ENCODE data around the gene OR2J1.

The OR2J1 gene

DNA sequence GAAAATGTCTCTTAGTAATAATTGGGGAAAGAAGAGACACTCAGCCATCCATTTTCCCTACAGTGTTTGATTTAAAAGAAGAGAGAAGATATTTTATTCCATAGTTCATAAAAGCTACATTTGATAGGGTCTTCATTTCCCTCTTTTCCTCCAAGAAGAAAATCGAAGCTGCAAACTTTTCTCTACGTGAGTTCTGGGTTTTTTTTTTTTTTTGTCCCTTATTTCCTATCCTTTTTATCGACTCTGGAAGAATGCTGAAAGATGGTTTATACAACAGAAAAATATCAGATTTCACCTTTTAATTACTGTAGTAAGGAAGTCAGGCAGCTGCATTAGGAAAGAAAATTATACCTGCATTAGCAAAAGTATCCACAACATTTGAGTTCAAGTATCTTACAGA is at the start of gene OR2J1:
Gene OR2J1, plus strand, starts transcription at position 301 of the 400 bp plus-strand sequence. CDS start 1,453 bp downstream, outside the sequence.
- no peaks in the 10 kb centered on the region for H3K36me3 ChIP-seq (ENCODE audit: control insufficient read depth in 2 of 2, insufficient read depth in 2 of 2, low read length in 2 of 2)
- no peaks in the 10 kb centered on the region for H3K9me3 ChIP-seq (ENCODE audit: control insufficient read depth in 2 of 2, low read length in 2 of 2)
- H3K27ac ChIP-seq (ENCODE audit: low read depth in 2 of 2, low read length in 2 of 2) = no peak within 1 kb of the TSS
- no peaks in the 10 kb centered on the region for H3K27me3 ChIP-seq (ENCODE audit: control insufficient read depth in 2 of 2, insufficient read depth in 2 of 2, low read length in 2 of 2)
- no peak within 1 kb of the TSS for H3K9ac ChIP-seq (ENCODE audit: low read depth in 1 of 2, low read length in 2 of 2)
- H3K4me1 ChIP-seq (ENCODE audit: control insufficient read depth in 2 of 2, insufficient read depth in 2 of 2, low read length in 2 of 2) = no peaks in the 10 kb centered on the region
- no peak within 1 kb of the TSS for H3K4me3 ChIP-seq (ENCODE audit: low read length in 2 of 2)

DNA sequence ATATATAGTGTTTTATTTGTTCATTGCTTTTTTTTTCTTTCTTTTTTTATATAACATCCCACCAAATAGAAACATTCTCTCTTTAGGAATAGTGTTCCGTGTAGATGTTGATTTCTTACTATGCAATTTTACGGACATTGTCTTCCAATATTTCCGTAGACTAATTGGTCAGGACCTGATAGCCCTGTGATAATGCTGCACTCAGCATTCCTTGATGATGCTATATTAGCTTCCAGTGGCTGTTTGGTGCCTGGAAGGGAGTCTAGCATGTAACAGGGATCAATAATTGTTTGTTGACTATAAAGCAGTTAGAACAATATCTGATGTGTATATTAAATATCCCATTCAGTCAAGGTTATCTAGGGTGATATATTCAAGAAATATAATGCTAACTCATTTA is 47.6 kb upstream of the OR2J1 start:
- peaks cover 0 to 4% of the 10 kb centered on the region in 2 donors for H3K9me3 ChIP-seq (ENCODE audit: control insufficient read depth in 2 of 2, low read length in 2 of 2)
- H3K4me1 ChIP-seq (ENCODE audit: control insufficient read depth in 2 of 2, insufficient read depth in 2 of 2, low read length in 2 of 2) = no peaks in the 10 kb centered on the region
- no peaks in the 10 kb centered on the region for H3K36me3 ChIP-seq (ENCODE audit: control insufficient read depth in 2 of 2, insufficient read depth in 2 of 2, low read length in 2 of 2)
- H3K27me3 ChIP-seq (ENCODE audit: control insufficient read depth in 2 of 2, insufficient read depth in 2 of 2, low read length in 2 of 2) = no peaks in the 10 kb centered on the region
- H3K9ac ChIP-seq (ENCODE audit: low read depth in 1 of 2, low read length in 2 of 2) = no peak overlapping the region
- no peak overlapping the region for H3K27ac ChIP-seq (ENCODE audit: low read depth in 2 of 2, low read length in 2 of 2)
- no peak overlapping the region for H3K4me3 ChIP-seq (ENCODE audit: low read length in 2 of 2)

DNA sequence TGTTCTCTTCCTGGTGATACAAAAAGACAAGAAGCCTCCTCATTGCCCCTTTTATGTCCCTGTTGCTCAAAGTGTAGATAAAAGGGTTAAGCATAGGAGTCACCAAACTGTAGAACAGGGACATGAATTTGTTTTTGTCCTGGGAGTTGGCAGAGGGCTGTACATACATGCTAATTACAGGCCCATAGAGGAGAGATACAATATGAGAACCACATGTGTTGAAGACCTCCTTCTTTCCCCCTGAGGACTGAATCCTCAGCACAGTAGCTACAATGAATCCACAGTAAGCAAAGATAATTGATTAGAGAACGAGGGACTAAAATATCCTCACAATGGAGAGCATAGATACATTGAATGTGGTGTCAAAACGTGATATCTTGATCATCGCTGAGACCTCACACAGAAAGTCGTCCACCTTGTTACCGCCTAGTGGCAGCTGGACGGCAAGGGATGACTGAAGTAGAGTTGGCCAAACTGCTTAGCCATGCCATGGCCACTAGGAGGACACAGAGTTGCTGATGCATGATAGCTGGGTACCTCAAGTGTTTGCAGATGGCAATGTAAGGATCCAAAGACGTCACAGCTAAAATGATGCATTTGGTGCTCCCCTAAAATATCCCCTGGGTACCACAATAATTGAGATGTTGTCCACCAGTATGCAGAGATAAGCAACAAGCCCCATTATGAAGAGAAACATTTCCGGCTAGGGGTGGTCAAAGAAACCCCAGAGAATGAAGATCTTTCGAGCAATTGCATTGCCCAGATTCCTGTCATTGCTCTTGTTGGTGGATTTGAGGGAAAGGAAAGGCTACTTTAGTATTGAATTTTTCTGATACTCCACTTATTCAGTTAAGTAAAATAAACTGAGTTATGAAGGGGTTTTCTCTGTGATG is 27.2 kb upstream of the OR2J1 start:
- no peak overlapping the region for H3K4me3 ChIP-seq (ENCODE audit: low read length in 2 of 2)
- H3K9ac ChIP-seq (ENCODE audit: low read depth in 1 of 2, low read length in 2 of 2) = no peak overlapping the region
- H3K9me3 ChIP-seq (ENCODE audit: control insufficient read depth in 2 of 2, low read length in 2 of 2) = no peaks in the 10 kb centered on the region
- H3K27me3 ChIP-seq (ENCODE audit: control insufficient read depth in 2 of 2, insufficient read depth in 2 of 2, low read length in 2 of 2) = no peaks in the 10 kb centered on the region
- no peaks in the 10 kb centered on the region for H3K4me1 ChIP-seq (ENCODE audit: control insufficient read depth in 2 of 2, insufficient read depth in 2 of 2, low read length in 2 of 2)
- no peak overlapping the region for H3K27ac ChIP-seq (ENCODE audit: low read depth in 2 of 2, low read length in 2 of 2)
- H3K36me3 ChIP-seq (ENCODE audit: control insufficient read depth in 2 of 2, insufficient read depth in 2 of 2, low read length in 2 of 2) = no peaks in the 10 kb centered on the region

GRCh38 chr6:29079203-29079602 is 20.1 kb upstream of the OR2J1 start:
- H3K4me1 ChIP-seq (ENCODE audit: control insufficient read depth in 2 of 2, insufficient read depth in 2 of 2, low read length in 2 of 2) = no peaks in the 10 kb centered on the region
- no peak overlapping the region for H3K27ac ChIP-seq (ENCODE audit: low read depth in 2 of 2, low read length in 2 of 2)
- no peaks in the 10 kb centered on the region for H3K27me3 ChIP-seq (ENCODE audit: control insufficient read depth in 2 of 2, insufficient read depth in 2 of 2, low read length in 2 of 2)
- no peak overlapping the region for H3K4me3 ChIP-seq (ENCODE audit: low read length in 2 of 2)
- H3K9me3 ChIP-seq (ENCODE audit: control insufficient read depth in 2 of 2, low read length in 2 of 2) = no peaks in the 10 kb centered on the region
- no peak overlapping the region for H3K9ac ChIP-seq (ENCODE audit: low read depth in 1 of 2, low read length in 2 of 2)
- H3K36me3 ChIP-seq (ENCODE audit: control insufficient read depth in 2 of 2, insufficient read depth in 2 of 2, low read length in 2 of 2) = no peaks in the 10 kb centered on the region

DNA sequence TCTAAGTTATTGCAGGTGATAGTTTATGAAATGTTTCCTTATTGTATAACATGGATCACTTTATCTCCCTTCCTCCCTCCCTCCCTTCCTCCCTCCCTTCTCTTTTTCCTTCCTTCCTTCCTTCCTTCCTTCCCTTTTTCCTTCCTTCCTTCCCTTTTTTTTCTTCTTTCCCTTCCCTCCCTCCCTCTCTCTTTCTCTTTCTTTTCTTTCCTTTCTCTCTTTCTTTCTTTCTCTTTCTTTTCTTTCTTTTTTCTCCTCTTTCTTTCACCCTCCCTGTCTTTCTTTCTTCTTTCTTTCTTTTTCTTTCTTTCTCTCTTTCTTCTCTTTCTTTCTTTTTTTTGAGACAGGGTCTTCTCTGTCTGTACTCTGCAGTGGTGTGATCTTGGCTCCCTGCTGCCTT is 18.0 kb upstream of the OR2J1 start:
- Histone ChIP-seq H3K27me3 (ENCODE audit: control insufficient read depth in 2 of 2, insufficient read depth in 2 of 2, low read length in 2 of 2) (no peaks in the 10 kb centered on the region), H3K27ac (ENCODE audit: low read depth in 2 of 2, low read length in 2 of 2) (no peak overlapping the region), H3K9ac (ENCODE audit: low read depth in 1 of 2, low read length in 2 of 2) (no peak overlapping the region), H3K4me1 (ENCODE audit: control insufficient read depth in 2 of 2, insufficient read depth in 2 of 2, low read length in 2 of 2) (no peaks in the 10 kb centered on the region), H3K36me3 (ENCODE audit: control insufficient read depth in 2 of 2, insufficient read depth in 2 of 2, low read length in 2 of 2) (no peaks in the 10 kb centered on the region), H3K9me3 (ENCODE audit: control insufficient read depth in 2 of 2, low read length in 2 of 2) (no peaks in the 10 kb centered on the region), H3K4me3 (ENCODE audit: low read length in 2 of 2) (no peak overlapping the region)

- no peak overlapping the region for H3K27ac ChIP-seq (ENCODE audit: low read depth in 2 of 2, low read length in 2 of 2)
- H3K9me3 ChIP-seq (ENCODE audit: control insufficient read depth in 2 of 2, low read length in 2 of 2) = no peaks in the 10 kb centered on the region
- H3K9ac ChIP-seq (ENCODE audit: low read depth in 1 of 2, low read length in 2 of 2) = no peak overlapping the region
- no peaks in the 10 kb centered on the region for H3K4me1 ChIP-seq (ENCODE audit: control insufficient read depth in 2 of 2, insufficient read depth in 2 of 2, low read length in 2 of 2)
- H3K4me3 ChIP-seq (ENCODE audit: low read length in 2 of 2) = no peak overlapping the region
- H3K27me3 ChIP-seq (ENCODE audit: control insufficient read depth in 2 of 2, insufficient read depth in 2 of 2, low read length in 2 of 2) = no peaks in the 10 kb centered on the region
- H3K36me3 ChIP-seq (ENCODE audit: control insufficient read depth in 2 of 2, insufficient read depth in 2 of 2, low read length in 2 of 2) = no peaks in the 10 kb centered on the region
Observed at GRCh38 chr6:29082457-29082856, 16.8 kb upstream of the OR2J1 start.

DNA sequence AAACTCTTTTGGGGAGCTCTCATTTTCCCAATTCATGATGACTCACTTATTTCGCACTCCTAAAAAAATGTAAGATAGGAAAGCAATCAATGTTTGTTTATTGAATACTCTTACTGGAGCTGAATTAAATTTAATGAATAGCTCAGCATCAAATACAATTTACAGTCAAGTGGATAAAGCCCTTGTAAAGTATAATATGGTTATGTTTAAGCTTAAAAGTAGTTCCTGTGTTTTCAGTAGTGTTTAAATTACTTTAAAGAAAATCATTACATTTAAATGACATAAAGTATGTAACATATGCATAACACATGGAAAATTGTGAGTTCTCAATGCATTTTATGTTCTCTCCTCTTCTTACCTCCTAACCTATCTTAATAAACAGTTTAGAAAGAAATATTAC is 12.1 kb upstream of the OR2J1 start, which contains the start of gene OR2B3:
Gene OR2B3, minus strand, starts transcription at position 101 of the 400 bp plus-strand sequence. Its CDS starts 65 bp downstream, at position 36.
- Histone ChIP-seq H3K9me3 (ENCODE audit: control insufficient read depth in 2 of 2, low read length in 2 of 2) (no peaks in the 10 kb centered on the region), H3K4me3 (ENCODE audit: low read length in 2 of 2) (no peak within 1 kb of the TSS), H3K36me3 (ENCODE audit: control insufficient read depth in 2 of 2, insufficient read depth in 2 of 2, low read length in 2 of 2) (no peaks in the 10 kb centered on the region), H3K4me1 (ENCODE audit: control insufficient read depth in 2 of 2, insufficient read depth in 2 of 2, low read length in 2 of 2) (no peaks in the 10 kb centered on the region), H3K27ac (ENCODE audit: low read depth in 2 of 2, low read length in 2 of 2) (no peak within 1 kb of the TSS), H3K9ac (ENCODE audit: low read depth in 1 of 2, low read length in 2 of 2) (no peak within 1 kb of the TSS), H3K27me3 (ENCODE audit: control insufficient read depth in 2 of 2, insufficient read depth in 2 of 2, low read length in 2 of 2) (no peaks in the 10 kb centered on the region)

- no peaks in the 10 kb centered on the region for H3K27me3 ChIP-seq (ENCODE audit: control insufficient read depth in 2 of 2, insufficient read depth in 2 of 2, low read length in 2 of 2)
- H3K27ac ChIP-seq (ENCODE audit: low read depth in 2 of 2, low read length in 2 of 2) = no peak overlapping the region
- no peak overlapping the region for H3K4me3 ChIP-seq (ENCODE audit: low read length in 2 of 2)
- H3K36me3 ChIP-seq (ENCODE audit: control insufficient read depth in 2 of 2, insufficient read depth in 2 of 2, low read length in 2 of 2) = no peaks in the 10 kb centered on the region
- H3K9ac ChIP-seq (ENCODE audit: low read depth in 1 of 2, low read length in 2 of 2) = no peak overlapping the region
- H3K4me1 ChIP-seq (ENCODE audit: control insufficient read depth in 2 of 2, insufficient read depth in 2 of 2, low read length in 2 of 2) = no peaks in the 10 kb centered on the region
- no peaks in the 10 kb centered on the region for H3K9me3 ChIP-seq (ENCODE audit: control insufficient read depth in 2 of 2, low read length in 2 of 2)
Observed at GRCh38 chr6:29092957-29093356, 6.3 kb upstream of the OR2J1 start.

DNA sequence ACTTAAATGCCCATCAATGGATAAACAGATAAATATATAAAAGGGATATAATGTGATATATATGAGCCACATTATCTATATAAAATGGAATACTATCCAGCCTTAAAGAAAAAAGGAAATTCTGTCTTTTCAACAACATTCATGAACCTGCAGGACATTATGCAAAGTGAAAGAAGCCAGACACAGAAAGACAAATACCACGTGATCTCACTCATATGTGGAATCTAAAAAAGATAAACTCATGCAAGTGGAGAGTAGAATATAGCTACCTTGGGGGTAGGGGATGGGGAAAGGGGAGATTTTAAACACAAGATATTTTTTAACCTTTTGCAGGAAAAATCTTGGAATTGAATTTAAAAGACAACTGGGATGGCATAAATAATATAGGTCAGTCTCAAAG is 1.5 kb upstream of the OR2J1 start:
- no peaks in the 10 kb centered on the region for H3K27me3 ChIP-seq (ENCODE audit: control insufficient read depth in 2 of 2, insufficient read depth in 2 of 2, low read length in 2 of 2)
- no peak overlapping the region for H3K9ac ChIP-seq (ENCODE audit: low read depth in 1 of 2, low read length in 2 of 2)
- H3K4me3 ChIP-seq (ENCODE audit: low read length in 2 of 2) = no peak overlapping the region
- H3K36me3 ChIP-seq (ENCODE audit: control insufficient read depth in 2 of 2, insufficient read depth in 2 of 2, low read length in 2 of 2) = no peaks in the 10 kb centered on the region
- no peaks in the 10 kb centered on the region for H3K4me1 ChIP-seq (ENCODE audit: control insufficient read depth in 2 of 2, insufficient read depth in 2 of 2, low read length in 2 of 2)
- H3K27ac ChIP-seq (ENCODE audit: low read depth in 2 of 2, low read length in 2 of 2) = no peak overlapping the region
- H3K9me3 ChIP-seq (ENCODE audit: control insufficient read depth in 2 of 2, low read length in 2 of 2) = no peaks in the 10 kb centered on the region

- Histone ChIP-seq H3K36me3 (ENCODE audit: control insufficient read depth in 2 of 2, insufficient read depth in 2 of 2, low read length in 2 of 2) (no peaks in the 10 kb centered on the region), H3K9ac (ENCODE audit: low read depth in 1 of 2, low read length in 2 of 2) (no peak within 1 kb of the TSS), H3K4me3 (ENCODE audit: low read length in 2 of 2) (no peak within 1 kb of the TSS), H3K27ac (ENCODE audit: low read depth in 2 of 2, low read length in 2 of 2) (no peak within 1 kb of the TSS), H3K9me3 (ENCODE audit: control insufficient read depth in 2 of 2, low read length in 2 of 2) (no peaks in the 10 kb centered on the region), H3K4me1 (ENCODE audit: control insufficient read depth in 2 of 2, insufficient read depth in 2 of 2, low read length in 2 of 2) (no peaks in the 10 kb centered on the region), H3K27me3 (ENCODE audit: control insufficient read depth in 2 of 2, insufficient read depth in 2 of 2, low read length in 2 of 2) (no peaks in the 10 kb centered on the region)
Observed at GRCh38 chr6:29107758-29108157, 8.5 kb downstream of the OR2J1 start, which contains the start of gene OR2J3. OR2J3 (plus strand) TSS chr6:29108058; CDS start chr6:29111891, 3,833 bp downstream.
